A549 (cell line): ENCODE data around the gene PCGF3.
"Not testable (repeated sequence)": the region's sequence is repeated elsewhere in the genome, so short reads cannot be mapped to it uniquely, and the experiment has no call there.

ENCODE experiments used
- CEBPB ChIP-seq, 2 experiments: fragments of >200 bp in 1 of 2; sonication (Bioruptor Twin) in 1 of 2; formaldehyde crosslinking in 1 of 2; IDR thresholded peaks; 2 replicates each; pipeline ENCODE4 v1.6.1; 2012 to 2016
- JUNB ChIP-seq: fragments of >200 bp; sonication (Bioruptor Twin); formaldehyde crosslinking; IDR thresholded peaks from 2 replicates; pipeline ENCODE4 v1.6.1; 2016
- REST ChIP-seq: fragments of 200-600 bp; sonication (generic); IDR thresholded peaks from 2 replicates; pipeline ENCODE4 v1.6.1; 2016; ENCODE audit warnings: antibody characterized with exemption, mild to moderate bottlenecking, moderate library complexity
- ZSCAN20 ChIP-seq: fragments of 250-450 bp; sonication (Bioruptor Pico); IDR thresholded peaks from 2 replicates; pipeline ENCODE4 v1.8.0; 2022; ENCODE audit warnings: mild to moderate bottlenecking, moderate library complexity

GRCh38 chr4:669806-670559 is 35.6 kb upstream of the PCGF3 start:
- TF ChIP-seq JUNB; REST; ZSCAN20; CEBPB (IDR thresholded peaks at IDR 0.05): not testable (repeated sequence)
